ENCODE measurements around the gene ZFYVE28.

- no peak for TF ChIP-seq CTCF (IDR thresholded peaks at IDR 0.05)
- TF ChIP-seq POLR2A (IDR thresholded peaks at IDR 0.05): no peak
Observed at GRCh38 chr4:2378898-2379297, 39.5 kb downstream of the ZFYVE28 start.
